Endodermal cell (in vitro differentiated cells): Measurements from ENCODE around the gene B4GALT5. TPM values are rescaled to one million over a fixed set of nuclear protein-coding genes. Genes with fewer than 3 reads are reported as not detected.

Experiments used
- DNase-seq: peaks from one replicate; pipeline ENCODE4 v3.0.0-alpha.2; 2017
- H3K27ac ChIP-seq: 2 replicates; pipeline ENCODE4 v1.5.1; 2013; ENCODE audit warnings: mild to moderate bottlenecking, low read depth, low read length, moderate library complexity
- H3K27me3 ChIP-seq: 2 replicates; pipeline ENCODE4 v1.6.1; 2013; ENCODE audit warnings: mild to moderate bottlenecking, low read length, moderate library complexity; ENCODE audit not compliant: insufficient read depth, control insufficient read depth, poor library complexity, severe bottlenecking
- H3K36me3 ChIP-seq: 2 replicates; pipeline ENCODE4 v1.7.0; 2013; ENCODE audit warnings: mild to moderate bottlenecking, low read length, moderate library complexity; ENCODE audit not compliant: control insufficient read depth, insufficient read depth
- H3K4me1 ChIP-seq: one replicate; pipeline ENCODE4 v1.7.0; 2013; ENCODE audit warnings: low read length; ENCODE audit not compliant: control insufficient read depth, insufficient read depth
- H3K4me3 ChIP-seq: 2 replicates; pipeline ENCODE4 v1.5.1; 2013; ENCODE audit warnings: mild to moderate bottlenecking, low read length, moderate library complexity
- H3K9ac ChIP-seq: 2 replicates; pipeline ENCODE4 v1.6.1; 2013; ENCODE audit warnings: mild to moderate bottlenecking, low read length, moderate library complexity; ENCODE audit not compliant: poor library complexity, severe bottlenecking; ENCODE audit errors: extremely low read depth
- H3K9me3 ChIP-seq: 2 replicates; pipeline ENCODE4 v1.6.1; 2013; ENCODE audit warnings: mild to moderate bottlenecking, low read length, moderate library complexity; ENCODE audit not compliant: control insufficient read depth
- H3K27ac Mint-ChIP-seq: 2 replicates; pipeline ENCODE4 v1.8.0; 2020; ENCODE audit warnings: mixed read lengths
- H3K27me3 Mint-ChIP-seq: 2 replicates; pipeline ENCODE4 v1.8.0; 2021; ENCODE audit warnings: mild to moderate bottlenecking, mixed read lengths; ENCODE audit not compliant: insufficient read depth
- H3K36me3 Mint-ChIP-seq: 2 replicates; pipeline ENCODE4 v1.8.0; 2020; ENCODE audit warnings: low read depth, mixed read lengths
- H3K4me1 Mint-ChIP-seq: 2 replicates; pipeline ENCODE4 v1.8.0; 2020; ENCODE audit warnings: mixed read lengths
- H3K4me3 Mint-ChIP-seq: 2 replicates; pipeline ENCODE4 v1.8.0; 2020; ENCODE audit warnings: mild to moderate bottlenecking, moderate library complexity, mixed read lengths
- H3K9me3 Mint-ChIP-seq: 2 replicates; pipeline ENCODE4 v1.8.0; 2020; ENCODE audit warnings: mild to moderate bottlenecking, mixed read lengths
- CTCF ChIP-seq: fragments of 200-600 bp; sonication (generic); conservative IDR thresholded peaks from 2 replicates; pipeline ENCODE4 v1.5.0; 2021; ENCODE audit warnings: antibody characterized with exemption, mild to moderate bottlenecking
- WGBS, 2 experiments: methylation state at CpG; one replicate each; pipeline versions ENCODE4 v1.1.5 to v1.1.7; 2013; ENCODE audit warnings: missing lambda C conversion rate in 2 of 2, mixed read lengths in 1 of 2; ENCODE audit not compliant: insufficient coverage in 1 of 2, insufficient read length in 1 of 2; 5-methylcytosine and 5-hydroxymethylcytosine counted together
- total RNA-seq, 2 donors: library from RNA; stranded (reverse); fragmentation: NEBNext Ultra II Directional in 1 of 2; extraction: Animal tissue kit (Norgen Biotek cat#: 25700) in 1 of 2; gene quantifications; 2 replicates in 1 of 2; 3 replicates in 1 of 2; pipeline ENCODE4 v1.2.1, GENCODE V29; 2021

Gene B4GALT5
- total RNA-seq, 2 donors from 2014 or later, result 57.0 to 58.8 TPM

GRCh38 chr20:49701916-49702315 lies 11.8 kb downstream of the B4GALT5 start:
- H3K27ac ChIP-seq, result peak overlapping the region; percentile 10

GRCh38 chr20:49701241-49701790 lies 12.4 kb downstream of the B4GALT5 start:
- TF ChIP-seq CTCF, result no peak
- Histone ChIP-seq H3K9ac (no peak overlapping the region), H3K27me3 (no peaks in the 10 kb centered on the region), H3K36me3 (no peaks in the 10 kb centered on the region), H3K27ac (peak overlapping the region; percentile 76), H3K4me3 (no peak overlapping the region), H3K9me3 (no peaks in the 10 kb centered on the region), H3K4me1 (no peaks in the 10 kb centered on the region)
- 80% methylated on average over 3 of the region's 5 CpGs; no CpG with 5 or more reads in 1 of the 2 experiments for WGBS, 2 experiments
- no peak for DNase-seq
- no peaks in the 10 kb centered on the region for H3K9me3 Mint-ChIP-seq
- no peak overlapping the region for H3K4me3 Mint-ChIP-seq
- H3K27me3 Mint-ChIP-seq, result no peaks in the 10 kb centered on the region
- no peak overlapping the region for H3K27ac Mint-ChIP-seq
- H3K4me1 Mint-ChIP-seq, result peaks cover 45% of the 10 kb centered on the region
- peaks cover 5% of the 10 kb centered on the region for H3K36me3 Mint-ChIP-seq

More at GRCh38 chr20:49701916-49702315, 11.8 kb downstream of the B4GALT5 start:
- Mint-ChIP-seq H3K36me3 (peaks cover 5% of the 10 kb centered on the region), H3K4me1 (peaks cover 51% of the 10 kb centered on the region), H3K27me3 (no peaks in the 10 kb centered on the region), H3K27ac (peak overlapping the region; percentile 19), H3K9me3 (no peaks in the 10 kb centered on the region), H3K4me3 (no peak overlapping the region)
- no peak for DNase-seq
- Histone ChIP-seq H3K4me1 (peaks cover 3% of the 10 kb centered on the region), H3K9ac (no peak overlapping the region), H3K4me3 (no peak overlapping the region), H3K36me3 (no peaks in the 10 kb centered on the region), H3K27me3 (no peaks in the 10 kb centered on the region), H3K9me3 (no peaks in the 10 kb centered on the region)
- WGBS, 2 experiments, result 88 to 100% methylated on average over 2 to 8 of the region's 8 CpGs
- no peak for TF ChIP-seq CTCF

GRCh38 chr20:49700411-49701185 lies 13.1 kb downstream of the B4GALT5 start:
- no peaks in the 10 kb centered on the region for H3K9me3 Mint-ChIP-seq
- no peaks in the 10 kb centered on the region for H3K27me3 Mint-ChIP-seq
- peaks cover 41% of the 10 kb centered on the region for H3K4me1 Mint-ChIP-seq
- no peak overlapping the region for H3K27ac Mint-ChIP-seq
- Histone ChIP-seq H3K9ac (no peak overlapping the region), H3K9me3 (no peaks in the 10 kb centered on the region), H3K36me3 (no peaks in the 10 kb centered on the region), H3K4me3 (no peak overlapping the region), H3K27ac (peak overlapping the region; percentile 76), H3K27me3 (no peaks in the 10 kb centered on the region), H3K4me1 (no peaks in the 10 kb centered on the region)
- peaks cover 5% of the 10 kb centered on the region for H3K36me3 Mint-ChIP-seq
- no peak overlapping the region for H3K4me3 Mint-ChIP-seq
- WGBS, 2 experiments, result 89 to 91% methylated on average over 3 to 7 of the region's 7 CpGs
- TF ChIP-seq CTCF, result no peak
- no peak for DNase-seq
